Vagina (tissue), 2 donors: ENCODE data around the gene CCT5.

ENCODE experiments used
- CTCF ChIP-seq, 3 experiments: fragments of 450-650 bp in 2 of 3; fragments of 200-600 bp in 1 of 3; sonication (generic) in 1 of 3; IDR thresholded peaks; one replicate each; pipeline ENCODE4 v1.5.1; 2017 to 2019; ENCODE audit warnings: antibody characterized with exemption in 3 of 3, mild to moderate bottlenecking in 2 of 3, moderate library complexity in 2 of 3
- POLR2A ChIP-seq, 2 donors: fragments of 450-650 bp; IDR thresholded peaks; one replicate each; pipeline ENCODE4 v1.6.1; 2017; ENCODE audit warnings: antibody characterized with exemption in 2 of 2, mild to moderate bottlenecking in 2 of 2, moderate library complexity in 2 of 2

- TF ChIP-seq CTCF (IDR thresholded peaks at IDR 0.05) (peak in 1 of 3 experiments; percentile 7), POLR2A (IDR thresholded peaks at IDR 0.05) (no peak)
Observed at GRCh38 chr5:10220248-10220647, 29.8 kb upstream of the CCT5 start.
